HG02798 (cell line): ENCODE data around the gene VIPR2.
"Not testable (repeated sequence)": the region's sequence is repeated elsewhere in the genome, so short reads cannot be mapped to it uniquely, and the experiment has no call there.

Experiments used
- ATAC-seq: cut with Tn5 transposase; IDR thresholded peaks from one replicate; pipeline ENCODE4 v1.9.1; 2021; ENCODE audit warnings: mild to moderate bottlenecking; ENCODE audit not compliant: unreplicated experiment, poor library complexity

The VIPR2 gene

DNA sequence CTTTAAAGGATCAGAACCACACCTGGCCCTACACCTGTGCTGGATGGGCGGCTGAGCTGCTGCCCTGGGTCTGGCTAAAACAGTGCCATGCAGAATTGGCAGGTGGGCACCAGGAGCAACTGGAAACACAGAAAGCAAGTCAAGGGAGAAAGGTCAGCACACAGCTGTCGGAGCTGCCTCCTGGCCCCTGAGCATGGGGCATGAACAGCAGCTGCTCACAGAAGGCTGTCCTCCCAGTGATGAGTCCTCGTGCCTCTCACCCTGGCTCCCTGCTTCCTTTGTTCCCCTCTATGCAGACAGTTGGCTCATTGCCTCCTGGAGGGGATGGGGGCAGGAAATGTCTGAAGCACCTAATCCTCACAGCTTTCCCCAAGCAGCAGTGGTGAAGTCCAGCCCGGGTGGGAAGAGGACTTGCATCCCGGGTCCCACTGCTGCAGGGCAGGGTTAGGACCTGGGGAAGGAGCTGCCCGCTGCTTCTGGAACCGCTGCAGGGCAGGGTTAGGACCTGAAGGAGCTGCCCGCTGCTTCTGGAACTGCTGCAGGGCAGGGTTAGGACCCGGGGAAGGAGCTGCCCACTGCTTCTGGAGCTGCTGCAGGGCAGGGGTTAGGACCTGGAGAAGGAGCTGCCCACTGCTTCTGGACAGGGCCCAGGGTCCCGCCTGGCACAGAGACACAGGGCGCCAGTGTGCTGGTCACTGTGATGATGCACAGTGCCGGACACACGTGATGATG is 37.3 kb downstream of the VIPR2 start:
- ATAC-seq: no peak

DNA sequence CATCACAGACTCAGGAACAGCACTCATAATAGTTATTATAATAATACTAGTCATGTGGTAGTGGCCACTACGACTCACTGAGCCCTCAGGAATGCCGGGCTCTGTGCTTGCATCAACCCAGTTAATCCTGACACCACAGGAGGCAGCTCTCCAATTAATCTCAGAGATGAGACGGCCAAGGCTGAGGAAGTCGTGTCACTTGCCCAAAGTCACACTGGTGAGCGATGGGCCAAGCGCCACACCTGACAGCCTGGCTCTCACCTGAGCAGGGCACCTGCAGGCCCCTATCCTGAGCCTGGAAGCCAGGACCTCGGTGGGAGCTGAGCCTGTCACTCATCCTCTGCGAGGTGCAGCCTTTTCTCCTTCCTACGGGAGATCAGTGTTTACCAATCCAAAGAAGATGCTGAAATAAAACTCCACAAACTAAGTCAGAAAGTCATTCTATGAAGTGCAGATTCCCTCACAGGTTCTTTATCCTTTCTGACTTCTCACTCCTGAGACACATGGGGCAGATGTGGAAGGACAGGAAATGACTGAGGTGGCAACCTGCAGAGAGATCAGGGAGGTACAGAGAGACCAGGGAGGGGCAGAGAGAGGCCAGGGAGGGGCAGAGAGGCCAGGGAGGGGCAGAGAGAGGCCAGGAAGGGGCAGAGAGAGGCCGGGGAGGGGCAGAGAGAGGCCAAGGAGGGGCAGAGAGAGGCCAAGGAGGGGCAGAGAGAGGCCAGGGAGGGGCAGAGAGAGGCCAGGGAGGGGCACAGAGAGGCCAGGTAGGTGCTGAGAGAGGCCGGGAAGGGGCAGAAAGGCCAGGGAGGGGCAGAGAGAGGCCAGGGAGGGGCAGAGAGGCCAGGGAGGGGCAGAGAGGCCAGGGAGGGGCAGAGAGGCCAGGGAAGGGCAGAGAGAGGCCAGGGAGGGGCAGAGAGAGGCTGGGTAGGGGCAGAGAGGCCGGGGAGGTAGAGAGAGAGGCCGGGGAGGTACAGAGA is 38.5 kb downstream of the VIPR2 start:
- no peak for ATAC-seq

DNA sequence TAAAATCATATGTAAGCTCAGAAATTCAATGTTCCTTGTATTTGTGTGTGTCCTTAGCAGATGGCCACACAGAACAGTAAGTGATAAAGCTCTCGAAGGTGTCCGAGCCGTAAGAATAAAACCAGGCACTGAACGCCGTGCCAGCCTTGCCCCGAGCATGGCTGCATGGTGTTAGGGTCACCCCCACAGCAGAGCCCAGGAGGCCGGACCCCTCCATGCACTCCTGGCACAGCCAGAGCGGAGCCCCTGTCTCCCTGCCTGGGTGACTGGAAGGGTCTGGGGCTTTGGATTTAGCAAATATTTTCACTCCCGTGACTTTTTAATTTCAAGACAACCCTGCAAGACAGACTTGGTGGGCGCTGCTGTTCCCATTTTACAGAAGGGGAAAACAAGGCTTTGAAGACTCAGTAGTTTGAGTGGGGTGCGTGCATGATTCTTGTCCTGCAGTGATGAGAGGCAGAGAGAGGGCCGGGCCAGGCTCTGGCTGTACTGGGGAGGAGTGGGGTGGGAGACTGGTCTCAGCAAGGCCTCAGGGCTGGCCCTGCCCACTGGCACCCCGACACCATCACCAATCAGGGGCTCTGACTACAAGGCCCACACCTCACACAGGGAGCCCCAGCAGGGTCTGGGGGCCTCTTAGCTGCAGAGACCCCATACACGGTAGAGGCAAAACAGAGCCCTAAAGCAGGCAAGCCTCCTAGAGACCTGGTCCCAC is 39.4 kb downstream of the VIPR2 start:
- ATAC-seq: no peak

DNA sequence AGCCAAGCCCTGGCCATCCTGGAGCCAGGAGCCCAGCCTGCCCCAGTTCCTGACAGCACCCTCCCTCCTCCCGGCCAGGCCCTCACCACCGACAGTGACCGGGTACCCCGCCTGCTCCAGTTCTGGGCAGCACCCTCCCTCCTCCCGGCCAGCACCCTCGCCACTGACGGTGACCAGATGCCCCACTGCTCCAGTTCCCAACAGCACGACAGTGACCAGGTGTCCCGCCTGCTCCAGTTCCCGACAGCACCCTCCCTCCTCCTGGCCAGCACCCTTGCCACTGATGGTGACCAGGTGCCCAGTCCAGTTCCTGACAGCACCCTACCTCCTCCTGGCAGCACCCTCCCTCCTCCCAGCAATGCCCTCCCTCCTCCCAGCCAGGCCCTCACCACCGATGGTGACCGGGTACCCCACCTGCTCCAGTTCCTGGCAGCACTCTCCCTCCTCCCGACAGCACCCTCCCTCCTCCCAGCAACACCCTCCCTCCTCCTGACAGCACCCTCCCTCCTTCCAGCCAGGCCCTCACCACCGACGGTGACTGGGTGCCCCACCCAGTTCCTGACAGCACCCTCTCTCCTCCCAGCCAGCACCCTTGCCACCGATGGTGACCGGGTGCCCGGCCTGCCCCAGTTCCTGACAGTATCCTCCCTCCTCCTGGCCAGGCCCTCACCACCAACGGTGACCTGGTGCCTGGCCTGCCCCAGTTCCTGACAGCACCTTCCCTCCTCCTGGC is 40.3 kb downstream of the VIPR2 start:
- ATAC-seq: no peak

DNA sequence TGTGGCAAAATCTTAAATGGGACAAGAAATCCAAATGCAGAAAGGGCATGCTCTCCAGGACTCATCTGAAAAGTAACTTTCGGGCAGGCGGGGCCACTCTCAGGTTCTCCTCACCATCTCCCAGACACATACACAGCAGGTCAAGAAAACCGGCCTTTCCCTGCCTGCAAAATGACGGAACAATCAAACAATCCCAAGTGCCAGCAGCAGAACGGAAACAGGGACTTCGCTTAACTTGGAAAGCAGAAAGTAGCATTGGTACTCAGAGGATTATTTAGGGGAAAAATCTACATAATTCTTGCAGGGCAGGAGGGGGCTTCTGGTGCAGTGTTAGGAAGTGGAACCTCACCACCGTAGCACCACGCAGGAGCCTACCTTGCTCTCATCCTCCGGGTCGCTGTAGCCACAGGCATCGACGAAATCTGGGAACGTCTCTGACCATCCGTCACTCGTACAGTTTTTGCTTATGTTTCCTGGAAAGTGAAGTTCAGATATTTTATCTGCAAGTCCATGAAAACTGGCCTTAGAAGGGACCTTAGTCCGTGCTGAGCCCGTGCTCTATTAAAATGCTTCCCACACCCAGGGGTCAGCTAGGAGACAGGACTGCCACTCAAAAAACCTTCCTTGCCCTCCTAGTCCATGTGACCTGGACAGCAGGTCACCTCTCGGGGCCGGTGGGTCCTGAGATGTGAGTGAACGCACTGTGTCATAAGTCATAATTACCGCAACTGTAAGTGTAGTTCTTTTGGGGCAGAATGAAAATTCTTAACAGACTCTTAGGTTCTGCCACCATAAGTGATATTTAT is 41.1 kb downstream of the VIPR2 start:
- ATAC-seq: no peak

DNA sequence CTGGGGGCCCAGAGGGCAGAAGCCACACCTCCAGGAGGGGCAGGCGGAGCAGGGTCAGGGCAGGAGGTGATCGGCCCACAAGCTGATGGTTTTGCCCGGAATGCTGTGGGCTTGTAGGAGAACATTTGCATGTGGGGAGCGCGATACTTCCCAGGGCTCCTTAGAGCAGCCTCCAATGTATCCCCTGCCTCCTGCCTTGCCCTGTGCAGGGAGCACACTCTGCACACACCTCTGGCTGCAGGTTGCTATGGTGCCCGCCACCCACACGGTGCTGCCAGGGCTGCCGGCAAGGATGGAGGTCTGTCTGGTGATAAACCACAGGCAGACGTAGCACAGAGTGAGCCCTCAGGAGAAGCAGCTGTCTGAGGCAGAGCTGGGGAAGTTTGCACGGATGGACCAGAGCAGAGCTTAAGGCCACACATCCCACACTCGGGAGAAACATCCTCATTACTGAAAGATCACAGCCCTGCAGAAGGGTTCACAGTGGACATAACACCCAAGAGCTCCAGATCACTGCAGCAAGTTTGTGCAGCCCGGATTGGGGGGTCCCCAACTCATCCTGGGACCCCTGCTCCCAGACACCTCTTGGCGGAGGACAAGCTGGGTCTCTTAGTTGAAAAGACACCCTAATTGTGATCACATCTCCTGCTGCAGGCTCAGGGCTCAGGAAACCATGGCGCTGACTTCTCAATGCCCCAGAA is 41.8 kb downstream of the VIPR2 start:
- ATAC-seq: no peak

DNA sequence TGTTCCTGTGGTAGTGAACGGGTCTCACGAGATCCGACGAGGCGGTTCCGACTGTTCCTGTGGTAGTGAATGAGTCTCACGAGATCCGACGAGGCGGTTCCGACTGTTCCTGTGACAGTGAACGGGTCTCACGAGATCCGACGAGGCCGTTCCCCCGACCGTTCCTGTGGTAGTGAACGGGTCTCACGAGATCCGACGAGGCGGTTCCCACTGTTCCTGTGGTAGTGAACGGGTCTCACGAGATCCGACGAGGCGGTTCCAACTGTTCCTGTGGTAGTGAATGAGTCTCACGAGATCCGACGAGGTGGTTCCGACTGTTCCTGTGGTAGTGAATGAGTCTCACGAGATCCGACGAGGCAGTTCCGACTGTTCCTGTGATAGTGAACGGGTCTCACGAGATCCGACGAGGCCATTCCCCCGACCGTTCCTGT is 43.0 kb downstream of the VIPR2 start:
- ATAC-seq: not testable (repeated sequence)

DNA sequence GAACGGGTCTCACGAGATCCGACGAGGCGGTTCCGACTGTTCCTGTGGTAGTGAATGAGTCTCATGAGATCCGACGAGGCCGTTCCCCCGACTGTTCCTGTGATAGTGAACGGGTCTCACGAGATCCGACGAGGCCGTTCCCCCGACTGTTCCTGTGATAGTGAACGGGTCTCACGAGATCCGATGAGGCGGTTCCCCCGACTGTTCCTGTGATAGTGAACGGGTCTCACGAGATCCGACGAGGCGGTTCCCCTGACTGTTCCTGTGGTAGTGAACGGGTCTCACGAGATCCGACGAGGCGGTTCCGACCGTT is 43.6 kb downstream of the VIPR2 start:
- not testable (repeated sequence) for ATAC-seq

DNA sequence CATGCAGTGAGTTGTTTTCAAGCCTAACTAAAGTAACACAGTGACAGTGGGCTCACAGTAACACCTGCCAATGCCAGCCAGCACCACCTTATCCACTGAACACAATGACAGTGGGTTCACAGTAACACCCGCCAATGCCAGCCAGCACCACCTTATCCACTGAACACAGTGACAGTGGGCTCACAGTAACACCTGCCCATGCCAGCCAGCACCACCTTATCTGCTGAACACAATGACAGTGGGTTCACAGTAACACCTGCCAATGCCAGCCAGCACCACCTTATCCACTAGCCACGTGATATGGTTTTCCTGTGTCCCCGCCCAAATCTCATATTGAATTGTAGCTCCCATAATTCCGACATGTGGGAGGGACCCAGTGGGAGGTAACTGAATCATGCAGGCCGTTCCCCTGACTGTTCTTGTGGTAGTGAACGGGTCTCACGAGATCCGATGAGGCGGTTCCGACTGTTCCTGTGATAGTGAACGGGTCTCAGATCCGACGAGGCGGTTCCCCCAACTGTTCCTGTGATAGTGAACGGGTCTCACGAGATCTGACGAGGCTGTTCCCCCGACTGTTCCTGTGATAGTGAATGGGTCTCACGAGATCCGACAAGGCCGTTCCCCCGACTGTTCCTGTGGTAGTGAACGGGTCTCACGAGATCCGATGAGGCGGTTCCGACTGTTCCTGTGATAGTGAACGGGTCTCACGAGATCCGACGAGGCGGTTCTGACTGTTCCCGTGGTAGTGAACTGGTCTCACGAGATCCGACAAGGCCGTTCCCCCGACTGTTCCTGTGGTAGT is 44.2 kb downstream of the VIPR2 start:
- not testable (repeated sequence) for ATAC-seq

DNA sequence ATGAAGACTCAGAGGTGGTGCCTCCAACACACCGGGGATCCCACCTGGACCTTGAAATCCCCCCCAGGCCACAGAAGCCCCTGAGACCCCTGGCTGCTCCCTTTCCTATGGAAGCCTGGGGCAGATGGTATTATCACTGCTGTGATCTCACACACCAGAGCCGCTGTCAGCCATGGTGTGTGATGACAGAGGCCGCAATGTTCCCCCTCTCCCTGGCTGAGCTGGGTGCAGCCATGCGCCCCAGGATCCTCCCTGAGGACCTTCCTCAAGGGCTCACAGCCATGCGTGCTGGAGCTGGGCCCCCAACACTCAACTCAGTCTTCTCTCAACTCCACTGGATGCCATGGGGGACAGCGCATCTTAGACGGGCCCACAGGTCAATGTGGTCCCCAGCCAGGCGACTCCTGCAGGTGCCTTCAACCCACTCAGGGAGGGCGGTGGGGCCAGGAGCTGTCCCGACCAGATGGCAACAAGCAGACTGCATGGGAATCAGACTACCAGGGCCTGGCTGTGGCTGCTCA is 44.9 kb downstream of the VIPR2 start:
- no peak for ATAC-seq

DNA sequence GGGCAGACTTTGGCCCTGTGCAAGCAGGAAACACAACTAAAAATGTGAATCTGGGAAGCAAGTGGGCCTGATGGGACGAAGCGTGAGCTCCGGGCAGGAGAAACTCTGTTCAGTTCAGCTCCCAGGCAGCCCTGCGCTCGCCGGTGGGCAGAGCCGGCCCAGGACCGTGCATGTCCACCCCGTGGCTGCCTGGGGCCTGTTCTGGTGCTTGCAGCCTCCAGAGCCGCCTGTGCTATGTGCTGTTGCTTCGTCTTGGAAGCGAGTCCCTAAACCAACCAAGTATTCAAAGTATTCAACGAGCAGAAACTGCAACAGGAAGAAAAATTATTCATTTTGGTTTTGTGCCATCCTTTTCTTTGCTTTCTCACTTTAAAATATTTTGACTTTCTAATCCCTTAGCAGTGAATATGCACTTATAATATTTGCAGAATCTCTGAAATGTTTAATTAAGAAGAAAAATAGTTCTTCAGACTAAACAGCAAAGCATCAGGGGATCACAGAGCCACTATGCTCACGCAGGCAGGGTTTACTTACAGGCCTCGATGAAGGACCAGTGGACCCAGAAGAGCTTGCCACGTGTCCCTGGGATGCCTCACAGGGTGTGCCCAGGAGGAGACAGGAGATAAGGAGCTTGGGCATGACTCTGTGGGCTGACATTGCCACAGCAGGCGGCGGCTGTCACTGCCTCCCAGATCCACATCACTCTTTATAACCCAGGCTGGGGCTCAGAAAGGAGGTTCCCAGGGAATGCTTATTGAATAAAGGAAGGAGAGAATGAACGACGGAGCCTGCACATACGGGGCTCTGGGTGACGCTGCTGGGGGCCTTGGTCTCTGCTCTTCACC is 45.6 kb downstream of the VIPR2 start:
- no peak for ATAC-seq

DNA sequence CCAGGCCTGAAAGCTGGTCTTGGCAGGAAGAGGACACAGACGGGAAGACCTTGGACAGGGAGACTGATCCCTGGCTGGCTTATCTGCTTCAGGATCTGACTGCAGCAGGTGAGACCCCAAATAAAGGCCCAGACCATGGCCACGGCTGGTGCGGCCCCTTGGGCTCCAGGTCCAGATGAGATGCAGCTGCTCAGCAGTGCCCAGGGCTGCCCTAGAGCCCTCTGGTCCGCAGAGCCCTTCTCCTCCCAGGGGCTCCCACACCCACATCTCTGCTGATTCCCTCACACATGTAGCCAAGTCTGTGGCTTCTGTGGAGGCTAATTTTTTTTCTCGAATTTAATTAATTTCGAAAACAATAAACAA is 46.3 kb downstream of the VIPR2 start:
- no peak for ATAC-seq

DNA sequence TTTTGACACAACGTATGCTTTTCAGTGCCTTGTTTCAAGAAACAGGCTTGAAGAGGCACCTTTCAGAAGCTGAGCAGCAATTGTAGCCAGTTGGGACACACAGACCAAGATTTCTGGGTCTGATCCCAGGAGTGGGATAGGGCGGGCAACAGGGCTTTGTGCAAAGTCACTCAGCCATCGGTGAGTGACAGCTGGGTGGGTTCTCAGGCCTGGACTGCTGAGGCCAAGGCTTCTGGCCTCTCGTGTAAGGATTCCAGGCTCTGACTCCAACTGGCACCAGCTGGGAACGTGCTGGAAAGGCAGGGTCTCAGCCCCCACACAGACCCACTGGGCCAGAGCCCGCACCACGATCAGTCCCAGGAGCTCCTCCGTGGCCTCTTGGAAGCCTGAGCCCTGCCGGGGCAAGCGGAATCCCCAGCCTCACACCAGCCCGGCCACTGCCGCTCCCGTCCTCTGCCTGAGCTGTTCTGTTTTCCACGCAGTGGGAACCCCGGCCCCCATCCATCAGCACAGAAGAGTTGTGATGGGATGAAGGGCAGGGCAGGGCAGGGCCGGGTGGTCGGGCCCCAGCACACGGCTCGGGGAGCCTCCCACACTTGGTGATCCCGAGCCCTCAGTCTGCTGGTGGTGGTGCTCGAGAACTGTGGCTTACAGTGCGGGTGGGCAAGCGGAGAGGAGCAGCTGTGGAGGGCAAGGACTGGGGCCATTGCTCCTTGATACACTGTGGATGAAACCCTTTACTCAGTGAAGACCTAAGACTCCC is 46.8 kb downstream of the VIPR2 start:
- ATAC-seq: no peak

DNA sequence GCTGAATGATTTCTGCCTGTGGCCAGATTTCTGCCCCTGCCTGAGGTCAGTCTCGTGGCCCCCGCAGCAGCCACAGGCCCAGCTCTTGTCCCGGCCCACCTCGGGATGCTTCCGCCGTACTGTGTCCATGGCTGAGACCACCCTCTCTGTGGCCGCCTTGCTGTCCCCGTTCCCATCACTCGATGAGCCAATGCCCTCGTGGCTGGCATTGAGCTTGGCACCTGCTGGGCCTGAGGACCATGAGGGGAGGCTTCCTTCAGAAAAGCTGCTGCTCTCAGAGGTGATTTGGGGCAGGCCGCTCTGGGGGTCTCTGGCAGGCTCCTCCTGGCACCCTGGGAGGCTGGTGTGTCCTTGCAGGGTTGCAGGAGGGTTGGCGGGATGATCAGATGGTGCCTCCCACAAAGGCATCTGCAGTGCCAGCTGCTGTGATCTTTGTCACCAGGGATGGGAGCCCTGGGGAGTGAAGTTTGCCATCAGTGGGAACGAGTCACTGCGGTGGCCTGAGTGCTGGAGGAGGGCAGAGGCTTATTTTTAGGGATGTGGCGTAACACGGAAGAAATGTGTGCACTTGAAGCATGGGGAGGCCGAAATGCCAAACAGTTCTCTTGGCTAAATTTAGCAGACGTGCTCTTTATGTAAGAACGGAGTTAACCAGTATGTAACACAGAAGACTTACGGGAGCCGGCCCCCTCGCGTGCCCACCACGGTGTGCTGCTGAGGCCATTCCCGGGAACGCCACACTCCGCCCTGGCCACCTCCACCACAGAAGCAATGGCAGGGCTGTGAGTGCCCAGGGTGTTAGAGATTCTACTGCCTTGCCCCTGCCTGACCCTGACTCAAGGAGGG is 47.7 kb downstream of the VIPR2 start:
- ATAC-seq: no peak

DNA sequence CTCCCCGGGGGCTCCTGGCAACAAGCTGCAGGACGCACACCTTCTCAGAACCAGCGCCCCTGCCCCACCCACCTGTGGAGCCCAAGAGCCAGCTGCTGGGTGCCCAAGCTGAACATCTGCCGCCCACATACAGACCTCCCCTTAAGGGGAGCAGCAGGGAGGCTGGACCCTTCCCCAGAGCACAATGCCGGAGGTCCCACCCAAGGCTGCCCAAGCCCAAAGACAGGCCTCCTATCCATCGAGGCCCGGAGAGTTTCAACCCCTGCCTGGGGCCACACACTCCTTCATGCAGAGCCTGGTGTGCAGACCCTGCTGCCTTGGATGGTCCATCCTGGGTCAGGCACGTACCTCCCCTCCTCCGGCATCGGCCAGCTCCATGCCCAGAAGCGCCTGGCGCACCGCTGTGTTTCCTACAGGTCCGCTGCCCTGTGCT is 48.7 kb downstream of the VIPR2 start:
- ATAC-seq: no peak
